HFF-Myc (cell line): ENCODE measurements around the gene TSPAN3.

ENCODE experiments used
- DNase-seq: peaks from one replicate; pipeline ENCODE4 v3.0.0-alpha.2; 2011; ENCODE audit warnings: low read depth; ENCODE audit errors: extremely low read depth
- H3K4me3 ChIP-seq: replicated peaks from 2 replicates; pipeline ENCODE4 v1.5.1; 2011; ENCODE audit warnings: low read depth, mild to moderate bottlenecking, control low read depth, low read length
- CTCF ChIP-seq: IDR thresholded peaks from 2 replicates; pipeline ENCODE4 v1.5.1; 2012; ENCODE audit warnings: mild to moderate bottlenecking, low read depth, low read length, control low read depth; ENCODE audit errors: missing control alignments

TSPAN3 gene

GRCh38 chr15:77074350-77074749 lies 3.4 kb upstream of the TSPAN3 start:
- DNase-seq: no peak
- TF ChIP-seq CTCF: no peak
- no peak overlapping the region for H3K4me3 ChIP-seq

- no peak for TF ChIP-seq CTCF
- no peak for DNase-seq
- H3K4me3 ChIP-seq: peak overlapping the region; percentile 60
Observed at GRCh38 chr15:77071305-77072223, 655 bp upstream of the TSPAN3 start.

- no peak for TF ChIP-seq CTCF
- DNase-seq: no peak
- H3K4me3 ChIP-seq: peak overlapping the region; percentile 60
Observed at GRCh38 chr15:77070180-77070494, 772 bp downstream of the TSPAN3 start.

GRCh38 chr15:77069521-77070121 lies 1.3 kb downstream of the TSPAN3 start:
- DNase-seq: no peak

GRCh38 chr15:77068633-77069032 lies 2.3 kb downstream of the TSPAN3 start:
- H3K4me3 ChIP-seq: no peak overlapping the region
- no peak for TF ChIP-seq CTCF
- no peak for DNase-seq

More at GRCh38 chr15:77069521-77070121, 1.3 kb downstream of the TSPAN3 start:
- H3K4me3 ChIP-seq: peak overlapping the region; percentile 60
- TF ChIP-seq CTCF: no peak

- TF ChIP-seq CTCF: no peak
- no peak overlapping the region for H3K4me3 ChIP-seq
- no peak for DNase-seq
Observed at GRCh38 chr15:77067691-77068367, 3.1 kb downstream of the TSPAN3 start.
